ENCODE results near the gene ADAMTSL2. TPM values are rescaled to one million over a fixed set of nuclear protein-coding genes. Genes with fewer than 3 reads are reported as not detected.
A peak's percentile ranks its signal among the peaks of the same experiment; 100 is the strongest.

ADAMTSL2 gene
- total RNA-seq, 2 donors from 2014 or later, result 0.18 to 0.93 TPM

DNA sequence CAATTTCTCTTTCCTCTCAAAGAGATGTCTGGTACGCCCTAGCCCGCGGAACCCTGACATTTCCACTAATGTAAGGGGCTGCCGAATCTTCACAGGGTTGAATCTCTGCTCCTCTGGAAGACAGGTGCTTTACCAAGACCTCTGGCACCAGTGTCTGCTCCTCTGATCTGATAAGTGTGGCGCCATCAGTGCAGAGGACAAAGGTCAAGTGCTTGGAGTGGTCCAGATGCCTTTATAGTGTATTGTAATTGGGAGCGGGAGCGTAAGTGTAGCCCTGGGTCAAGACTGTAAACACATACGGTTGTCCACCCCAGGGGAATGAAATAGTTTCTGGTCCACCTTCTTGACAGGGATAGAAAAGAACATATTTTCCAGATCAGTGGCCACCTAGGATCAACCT is 17.7 kb downstream of the ADAMTSL2 start:
- Histone ChIP-seq H3K9me3 (ENCODE audit: control insufficient read depth, low read length) (no peaks in the 10 kb centered on the region), H3K36me3 (ENCODE audit: control insufficient read depth, insufficient read depth, low read length) (no peaks in the 10 kb centered on the region), H3K4me1 (ENCODE audit: control insufficient read depth, insufficient read depth, low read length) (no peaks in the 10 kb centered on the region), H3K27me3 (ENCODE audit: control insufficient read depth, insufficient read depth, low read length, poor library complexity, severe bottlenecking) (no peaks in the 10 kb centered on the region), H3K4me3 (ENCODE audit: low read length) (no peak overlapping the region), H3K9ac (ENCODE audit: extremely low read depth, low read length, poor library complexity, severe bottlenecking) (no peak overlapping the region), H3K27ac (ENCODE audit: low read depth, low read length) (no peak overlapping the region)
- Mint-ChIP-seq H3K4me3 (no peak overlapping the region), H3K36me3 (ENCODE audit: low read depth) (no peaks in the 10 kb centered on the region), H3K27ac (no peak overlapping the region), H3K27me3 (ENCODE audit: insufficient read depth) (no peaks in the 10 kb centered on the region), H3K4me1 (no peaks in the 10 kb centered on the region), H3K9me3 (no peaks in the 10 kb centered on the region)
- TF ChIP-seq, protein P1, sequence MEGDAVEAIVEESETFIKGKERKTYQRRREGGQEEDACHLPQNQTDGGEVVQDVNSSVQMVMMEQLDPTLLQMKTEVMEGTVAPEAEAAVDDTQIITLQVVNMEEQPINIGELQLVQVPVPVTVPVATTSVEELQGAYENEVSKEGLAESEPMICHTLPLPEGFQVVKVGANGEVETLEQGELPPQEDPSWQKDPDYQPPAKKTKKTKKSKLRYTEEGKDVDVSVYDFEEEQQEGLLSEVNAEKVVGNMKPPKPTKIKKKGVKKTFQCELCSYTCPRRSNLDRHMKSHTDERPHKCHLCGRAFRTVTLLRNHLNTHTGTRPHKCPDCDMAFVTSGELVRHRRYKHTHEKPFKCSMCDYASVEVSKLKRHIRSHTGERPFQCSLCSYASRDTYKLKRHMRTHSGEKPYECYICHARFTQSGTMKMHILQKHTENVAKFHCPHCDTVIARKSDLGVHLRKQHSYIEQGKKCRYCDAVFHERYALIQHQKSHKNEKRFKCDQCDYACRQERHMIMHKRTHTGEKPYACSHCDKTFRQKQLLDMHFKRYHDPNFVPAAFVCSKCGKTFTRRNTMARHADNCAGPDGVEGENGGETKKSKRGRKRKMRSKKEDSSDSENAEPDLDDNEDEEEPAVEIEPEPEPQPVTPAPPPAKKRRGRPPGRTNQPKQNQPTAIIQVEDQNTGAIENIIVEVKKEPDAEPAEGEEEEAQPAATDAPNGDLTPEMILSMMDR (conservative IDR thresholded peaks at IDR 0.05), result no peak
- WGBS, 2 experiments (ENCODE audit: insufficient coverage in 1 of 2, insufficient read length in 1 of 2), result 93 to 95% methylated on average over 8 of the region's 8 CpGs
- no peak for DNase-seq

DNA sequence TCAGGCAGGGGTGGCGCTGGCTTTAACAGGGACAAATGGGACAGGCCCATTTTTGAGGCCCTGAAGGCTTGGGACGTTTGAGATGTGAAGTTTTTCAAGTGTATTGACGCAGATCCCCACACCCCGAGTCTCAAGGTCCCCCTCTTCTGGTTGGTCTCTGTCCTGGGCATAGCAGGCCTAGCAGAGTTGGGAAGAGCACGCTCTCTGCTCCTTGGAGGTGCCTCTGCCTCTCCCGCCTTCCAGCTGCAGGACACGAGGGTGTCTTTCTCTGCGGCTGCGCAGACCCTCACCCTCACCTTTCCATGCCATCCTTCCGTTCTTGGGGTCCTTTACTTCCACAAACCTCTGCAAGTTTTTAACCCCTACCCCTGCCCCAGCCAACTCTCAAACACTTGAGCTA is 18.6 kb downstream of the ADAMTSL2 start:
- H3K9me3 Mint-ChIP-seq, result no peaks in the 10 kb centered on the region
- no peak overlapping the region for H3K9ac ChIP-seq (ENCODE audit: extremely low read depth, low read length, poor library complexity, severe bottlenecking)
- H3K4me3 Mint-ChIP-seq, result no peak overlapping the region
- H3K27ac Mint-ChIP-seq, result no peak overlapping the region
- WGBS, 2 experiments (ENCODE audit: insufficient coverage in 1 of 2, insufficient read length in 1 of 2), result 89 to 97% methylated on average over 10 of the region's 10 CpGs
- TF ChIP-seq, protein P1 (conservative IDR thresholded peaks at IDR 0.05), result no peak
- H3K4me1 ChIP-seq (ENCODE audit: control insufficient read depth, insufficient read depth, low read length), result no peaks in the 10 kb centered on the region
- DNase-seq, result no peak
- H3K27me3 ChIP-seq (ENCODE audit: control insufficient read depth, insufficient read depth, low read length, poor library complexity, severe bottlenecking), result no peaks in the 10 kb centered on the region
- H3K4me3 ChIP-seq (ENCODE audit: low read length), result no peak overlapping the region
- no peaks in the 10 kb centered on the region for H3K36me3 ChIP-seq (ENCODE audit: control insufficient read depth, insufficient read depth, low read length)
- H3K27me3 Mint-ChIP-seq (ENCODE audit: insufficient read depth), result no peaks in the 10 kb centered on the region
- no peak overlapping the region for H3K27ac ChIP-seq (ENCODE audit: low read depth, low read length)
- no peaks in the 10 kb centered on the region for H3K36me3 Mint-ChIP-seq (ENCODE audit: low read depth)
- peaks cover 4% of the 10 kb centered on the region for H3K4me1 Mint-ChIP-seq
- H3K9me3 ChIP-seq (ENCODE audit: control insufficient read depth, low read length), result no peaks in the 10 kb centered on the region

- WGBS, 2 experiments (ENCODE audit: insufficient coverage in 1 of 2, insufficient read length in 1 of 2), result 87 to 88% methylated on average over 6 to 31 of the region's 31 CpGs
- Histone ChIP-seq H3K27ac (ENCODE audit: low read depth, low read length) (no peak overlapping the region), H3K36me3 (ENCODE audit: control insufficient read depth, insufficient read depth, low read length) (no peaks in the 10 kb centered on the region), H3K27me3 (ENCODE audit: control insufficient read depth, insufficient read depth, low read length, poor library complexity, severe bottlenecking) (no peaks in the 10 kb centered on the region), H3K9me3 (ENCODE audit: control insufficient read depth, low read length) (no peaks in the 10 kb centered on the region), H3K4me1 (ENCODE audit: control insufficient read depth, insufficient read depth, low read length) (peaks cover 4% of the 10 kb centered on the region), H3K4me3 (ENCODE audit: low read length) (no peak overlapping the region), H3K9ac (ENCODE audit: extremely low read depth, low read length, poor library complexity, severe bottlenecking) (no peak overlapping the region)
- Mint-ChIP-seq H3K9me3 (no peaks in the 10 kb centered on the region), H3K27me3 (ENCODE audit: insufficient read depth) (no peaks in the 10 kb centered on the region), H3K27ac (no peak overlapping the region), H3K36me3 (ENCODE audit: low read depth) (no peaks in the 10 kb centered on the region), H3K4me1 (peaks cover 12% of the 10 kb centered on the region), H3K4me3 (no peak overlapping the region)
- TF ChIP-seq, protein P1 (conservative IDR thresholded peaks at IDR 0.05), result no peak
- peak; percentile 75 for DNase-seq
Measured at GRCh38 chr9:133553973-133554713, 19.6 kb downstream of the ADAMTSL2 start.

Measured in endodermal cell (in vitro differentiated cells).